HepG2 (cell line): Measurements from ENCODE around the gene MEGF11. TPM values are rescaled to one million over a fixed set of nuclear protein-coding genes. Genes with fewer than 3 reads are reported as not detected.

Experiments used
- AFF4 ChIP-seq: sonication (generic); formaldehyde crosslinking; IDR thresholded peaks from 2 replicates; pipeline ENCODE4 v1.4.0; 2020; ENCODE audit warnings: missing genetic modification reagents
- BHLHE40 ChIP-seq: IDR thresholded peaks from 2 replicates; pipeline ENCODE4 v1.6.1; 2011; ENCODE audit warnings: low read length, improper control_type of control experiment
- DZIP1 ChIP-seq: sonication (generic); formaldehyde crosslinking; IDR thresholded peaks from 2 replicates; pipeline ENCODE4 v1.5.0; 2020; ENCODE audit warnings: mild to moderate bottlenecking, missing genetic modification reagents
- PRDM15 ChIP-seq: sonication (generic); formaldehyde crosslinking; IDR thresholded peaks from 2 replicates; pipeline ENCODE4 v1.4.0; 2020; ENCODE audit warnings: missing genetic modification reagents
- ZBTB7A ChIP-seq: sonication (generic); formaldehyde crosslinking; IDR thresholded peaks from 2 replicates; pipeline ENCODE4 v1.8.0; 2022; ENCODE audit warnings: mild to moderate bottlenecking, missing genetic modification reagents
- ZNF20 ChIP-seq: sonication (generic); formaldehyde crosslinking; IDR thresholded peaks from 2 replicates; pipeline ENCODE4 v1.4.0; 2020; ENCODE audit warnings: mild to moderate bottlenecking, moderate library complexity, missing genetic modification reagents
- ZNF367 ChIP-seq: sonication (generic); formaldehyde crosslinking; IDR thresholded peaks from 2 replicates; pipeline ENCODE4 v1.4.0; 2020; ENCODE audit warnings: missing genetic modification reagents, borderline replicate concordance
- ZNF484 ChIP-seq: sonication (generic); formaldehyde crosslinking; IDR thresholded peaks from 2 replicates; pipeline ENCODE4 v1.5.1; 2020; ENCODE audit warnings: mild to moderate bottlenecking, low read depth, missing genetic modification reagents, borderline replicate concordance
- ZNF513 ChIP-seq: sonication (generic); formaldehyde crosslinking; conservative IDR thresholded peaks from 2 replicates; pipeline ENCODE4 v1.5.0; 2020; ENCODE audit warnings: missing genetic modification reagents
- ZNF552 ChIP-seq: sonication (generic); formaldehyde crosslinking; IDR thresholded peaks from 2 replicates; pipeline ENCODE4 v1.9.0; 2022; ENCODE audit warnings: missing genetic modification reagents, mild to moderate bottlenecking, borderline replicate concordance
- ZNF704 ChIP-seq: sonication (generic); formaldehyde crosslinking; IDR thresholded peaks from 2 replicates; pipeline ENCODE4 v1.8.1; 2023; ENCODE audit warnings: mild to moderate bottlenecking, inconsistent platforms, moderate library complexity, missing genetic modification reagents, borderline replicate concordance
- ZNF841 ChIP-seq: sonication (generic); formaldehyde crosslinking; IDR thresholded peaks from 2 replicates; pipeline ENCODE4 v1.8.1; 2023; ENCODE audit warnings: missing genetic modification reagents, borderline replicate concordance
- ZSCAN25 ChIP-seq: sonication (generic); formaldehyde crosslinking; IDR thresholded peaks from 2 replicates; pipeline ENCODE4 v1.8.0; 2022; ENCODE audit warnings: mild to moderate bottlenecking, missing genetic modification reagents
- polyA plus RNA-seq, 8 experiments: library from polyadenylated mRNA; depleted of rRNA in 3 of 8; stranded (reverse) in 7 of 8; unstranded in 1 of 8; fragments of >200 nt; fragmentation: Illumina TruSeq in 4 of 8; extraction: Trizol in 4 of 8; gene quantifications; 2 replicates each; pipeline versions ENCODE4 v1.2.1 to v1.2.3, GENCODE V29; 2011 to 2016; ENCODE audit warnings: low read depth in 4 of 8, missing spikeins in 1 of 8, mixed read lengths in 1 of 8; ENCODE audit not compliant: insufficient read depth in 1 of 8
- total RNA-seq, 5 experiments: library from RNA; depleted of rRNA; stranded (reverse); fragments of >200 nt; fragmentation: Illumina TruSeq; extraction: Trizol; gene quantifications; 2 replicates each; pipeline ENCODE4 v1.2.3, GENCODE V29; 2016; ENCODE audit warnings: low read depth in 1 of 5

MEGF11 gene
- total and polyA plus RNA-seq, 2 of the 13 experiments (the other 11 are each of a cell fraction or from before 2014, with no cell fraction given), result not detected

- TF ChIP-seq ZNF484 (CRISPR knock-in tag), result 0 out of 2 replicates have a peak, but pooled peaks have one; percentile 21
- no peak for TF ChIP-seq ZNF841
- 0 out of 2 replicates have a peak, but pooled peaks have one; percentile 42 for TF ChIP-seq ZNF704 (CRISPR knock-in tag)
- no peak for TF ChIP-seq ZNF20
- 0 out of 2 replicates have a peak, but pooled peaks have one; percentile 25 for TF ChIP-seq DZIP1 (CRISPR knock-in tag)
- peak; percentile 75; the same call in 1 of the 2 replicates for TF ChIP-seq ZBTB7A (CRISPR knock-in tag)
- no peak for TF ChIP-seq PRDM15 (CRISPR knock-in tag)
- TF ChIP-seq ZNF552 (CRISPR knock-in tag), result no peak
- no peak for TF ChIP-seq ZNF513 (CRISPR knock-in tag)
- TF ChIP-seq BHLHE40, result peak; percentile 79
- 0 out of 2 replicates have a peak, but pooled peaks have one; percentile 31 for TF ChIP-seq ZSCAN25 (CRISPR knock-in tag)
- peak; percentile 18; the same call in 1 of the 2 replicates for TF ChIP-seq ZNF367 (CRISPR knock-in tag)
- TF ChIP-seq AFF4 (CRISPR knock-in tag), result no peak
Measured at GRCh38 chr15:66294157-66294931, 40.8 kb upstream of the MEGF11 start (continued).
